ENCODE results near the gene PRAMEF13. TPM values are rescaled to one million over a fixed set of nuclear protein-coding genes. Genes with fewer than 3 reads are reported as not detected.
"Not testable (repeated sequence)": the region's sequence is repeated elsewhere in the genome, so short reads cannot be mapped to it uniquely, and the experiment has no call there.

Gene PRAMEF13
- total RNA-seq (2021; fragmentation: NEBNext Ultra II Directional; extraction: Animal tissue kit (Norgen Biotek cat#: 25700)) = not detected in 2 replicates
- polyA plus RNA-seq (2011; rRNA removed) = not detected in 2 replicates
- polyA plus RNA-seq (2011; cell fraction: cytosol; rRNA removed) = not detected
- polyA plus RNA-seq (2011; cell fraction: nucleus; rRNA removed) = not detected
- polyA plus RNA-seq (2012, experiment 1 of 2) = not detected in 4 replicates
- not detected for polyA plus RNA-seq (2012, experiment 2 of 2)
- not detected for polyA plus RNA-seq (2013, experiment 1 of 2)
- not detected for polyA plus RNA-seq (2013, experiment 2 of 2)
- polyA minus RNA-seq (2011; rRNA and poly(A)+ RNA removed) = not detected in 2 replicates
- not detected for polyA minus RNA-seq (2011; cell fraction: cytosol; rRNA and poly(A)+ RNA removed)
- not detected for polyA minus RNA-seq (2011; cell fraction: nucleus; rRNA and poly(A)+ RNA removed)
- long read RNA-seq, experiment 1 = 0 reads
- long read RNA-seq, experiment 2 = 0 reads

- H3K79me1 ChIP-seq (ENCODE audit: low read depth, low read length); H4K91ac ChIP-seq (replicated peaks; ENCODE audit: insufficient read length, low read length); H3K9ac ChIP-seq (replicated peaks in 1 of 4; ENCODE audit: extremely low read depth in 1 of 4, low read depth in 3 of 4, low read length in 3 of 4); H4K20me1 ChIP-seq (replicated peaks in 1 of 2; ENCODE audit: control insufficient read depth in 1 of 2, insufficient read depth in 2 of 2, low read length in 2 of 2); H2AK5ac ChIP-seq (ENCODE audit: low read depth, low read length); H2BK5ac ChIP-seq (ENCODE audit: low read depth, low read length); H3K4me3 ChIP-seq (ENCODE audit: extremely low read depth in 1 of 4, insufficient read depth in 2 of 4, low read depth in 3 of 4, low read length in 4 of 4); H3K36me3 ChIP-seq (ENCODE audit: control insufficient read depth in 2 of 4, insufficient read depth in 4 of 4, low read length in 3 of 4); H3K27me3 ChIP-seq (replicated peaks in 1 of 4; ENCODE audit: control insufficient read depth in 3 of 4, extremely low read depth in 1 of 4, insufficient read depth in 3 of 4, low read length in 3 of 4); H2BK20ac ChIP-seq (ENCODE audit: low read length); H2BK15ac ChIP-seq (ENCODE audit: low read length); H3K4me1 ChIP-seq (replicated peaks in 1 of 4; ENCODE audit: control insufficient read depth in 3 of 4, insufficient read depth in 4 of 4, low read length in 3 of 4); H2AFZ ChIP-seq (ENCODE audit: low read length); H3K56ac ChIP-seq (replicated peaks; ENCODE audit: insufficient read length, low read depth, low read length); H3K23me2 ChIP-seq (ENCODE audit: low read depth, low read length); H3K9me3 ChIP-seq (ENCODE audit: insufficient read depth in 2 of 2, low read depth in 1 of 2, low read length in 1 of 2); H3K23ac ChIP-seq (ENCODE audit: insufficient read length); H3K4ac ChIP-seq (replicated peaks; ENCODE audit: insufficient read length, low read depth, low read length); H3K27ac ChIP-seq (ENCODE audit: low read depth, low read length); H2BK12ac ChIP-seq (ENCODE audit: low read depth, low read length); H2BK120ac ChIP-seq (replicated peaks; ENCODE audit: low read depth, low read length); DNase-seq (ENCODE audit: low read depth in 1 of 2, low spot score in 2 of 2); H4K8ac ChIP-seq (ENCODE audit: extremely low read depth, insufficient read depth, low read length); H3K18ac ChIP-seq (ENCODE audit: extremely low read depth, low read length); CTCF ChIA-PET (ENCODE audit: partially characterized antibody); H4K5ac ChIP-seq (ENCODE audit: insufficient read length, low read depth, low read length); H3K14ac ChIP-seq (ENCODE audit: insufficient read length); H3K79me2 ChIP-seq (ENCODE audit: control insufficient read depth in 1 of 2, insufficient read depth in 2 of 2, low read length in 2 of 2); POLR2A ChIA-PET (ENCODE audit: partially characterized antibody); H3K4me2 ChIP-seq (ENCODE audit: insufficient read depth in 1 of 2, low read depth in 2 of 2, low read length in 2 of 2); FAIRE-seq: not testable (repeated sequence)
- WGBS, 2 experiments (ENCODE audit: extremely low coverage in 1 of 2, insufficient coverage in 1 of 2, insufficient read length in 1 of 2, insufficient replicate concordance in 2 of 2, low coverage in 1 of 2, low lambda C conversion rate in 2 of 2, missing lambda C conversion rate in 1 of 2) = no CpG with 5 or more reads among the region's 5 CpGs
These were observed at the start of gene PRAMEF13 for GRCh38 chr1:13201309-13201708. Gene PRAMEF13 (minus strand): TSS chr1:13201409. CDS start chr1:13199589, 1,820 bp downstream.

GRCh38 chr1:13247122-13247521, 45.9 kb upstream of the PRAMEF13 start:
- not testable (repeated sequence) for H4K20me1 ChIP-seq (replicated peaks in 1 of 2; ENCODE audit: control insufficient read depth in 1 of 2, insufficient read depth in 2 of 2, low read length in 2 of 2)

More at GRCh38 chr1:13247122-13247521, 45.9 kb upstream of the PRAMEF13 start:
- H3K23me2 ChIP-seq (ENCODE audit: low read depth, low read length); H3K4me3 ChIP-seq (ENCODE audit: extremely low read depth in 1 of 4, insufficient read depth in 2 of 4, low read depth in 3 of 4, low read length in 4 of 4); H2BK15ac ChIP-seq (ENCODE audit: low read length); H2AK5ac ChIP-seq (ENCODE audit: low read depth, low read length); H3K9ac ChIP-seq (replicated peaks in 1 of 4; ENCODE audit: extremely low read depth in 1 of 4, low read depth in 3 of 4, low read length in 3 of 4); H4K5ac ChIP-seq (ENCODE audit: insufficient read length, low read depth, low read length); H3K4me2 ChIP-seq (ENCODE audit: insufficient read depth in 1 of 2, low read depth in 2 of 2, low read length in 2 of 2); POLR2A ChIA-PET (ENCODE audit: partially characterized antibody); H2BK12ac ChIP-seq (ENCODE audit: low read depth, low read length); H3K4me1 ChIP-seq (replicated peaks in 1 of 4; ENCODE audit: control insufficient read depth in 3 of 4, insufficient read depth in 4 of 4, low read length in 3 of 4); H2BK120ac ChIP-seq (replicated peaks; ENCODE audit: low read depth, low read length); H3K79me2 ChIP-seq (ENCODE audit: control insufficient read depth in 1 of 2, insufficient read depth in 2 of 2, low read length in 2 of 2); H3K79me1 ChIP-seq (ENCODE audit: low read depth, low read length); H4K91ac ChIP-seq (replicated peaks; ENCODE audit: insufficient read length, low read length); H3K27me3 ChIP-seq (replicated peaks in 1 of 4; ENCODE audit: control insufficient read depth in 3 of 4, extremely low read depth in 1 of 4, insufficient read depth in 3 of 4, low read length in 3 of 4); H3K23ac ChIP-seq (ENCODE audit: insufficient read length); H3K56ac ChIP-seq (replicated peaks; ENCODE audit: insufficient read length, low read depth, low read length); H2BK5ac ChIP-seq (ENCODE audit: low read depth, low read length); H3K27ac ChIP-seq (ENCODE audit: low read depth, low read length); H2AFZ ChIP-seq (ENCODE audit: low read length); H3K36me3 ChIP-seq (ENCODE audit: control insufficient read depth in 2 of 4, insufficient read depth in 4 of 4, low read length in 3 of 4); FAIRE-seq; H4K8ac ChIP-seq (ENCODE audit: extremely low read depth, insufficient read depth, low read length); DNase-seq (ENCODE audit: low read depth in 1 of 2, low spot score in 2 of 2); CTCF ChIA-PET (ENCODE audit: partially characterized antibody); H3K14ac ChIP-seq (ENCODE audit: insufficient read length); H3K18ac ChIP-seq (ENCODE audit: extremely low read depth, low read length); H2BK20ac ChIP-seq (ENCODE audit: low read length); H3K4ac ChIP-seq (replicated peaks; ENCODE audit: insufficient read length, low read depth, low read length): not testable (repeated sequence)
- peaks cover 41 to 42% of the 10 kb centered on the region in 2 experiments for H3K9me3 ChIP-seq (ENCODE audit: insufficient read depth in 2 of 2, low read depth in 1 of 2, low read length in 1 of 2)
- WGBS, 2 experiments (ENCODE audit: extremely low coverage in 1 of 2, insufficient coverage in 1 of 2, insufficient read length in 1 of 2, insufficient replicate concordance in 2 of 2, low coverage in 1 of 2, low lambda C conversion rate in 2 of 2, missing lambda C conversion rate in 1 of 2) = 64% methylated on average over 6 of the region's 7 CpGs; no CpG with 5 or more reads in 1 of the 2 experiments

Data from H1 (cell line).